Endometrial microvascular endothelial cells (primary cell): ENCODE results near the gene CLEC18B. TPM values are rescaled to one million over a fixed set of nuclear protein-coding genes. Genes with fewer than 3 reads are reported as not detected.
"Not testable (repeated sequence)": the region's sequence is repeated elsewhere in the genome, so short reads cannot be mapped to it uniquely, and the experiment has no call there.

ENCODE experiments used
- in situ Hi-C: cut with HindIII; loops from 2 replicates; pipeline ENCODE4 v1.10.0; 2017; ENCODE audit warnings: low sequenced_read_pairs, low pct_unique_long_range_greater_than_20kb; ENCODE audit errors: inconsistent ontology term
- total RNA-seq: library from RNA; depleted of rRNA; stranded (reverse); fragments of >200 nt; gene quantifications from one replicate; pipeline ENCODE4 v1.2.3, GENCODE V29; 2015; ENCODE audit errors: inconsistent ontology term

CLEC18B gene
- total RNA-seq, 1 donor from 2014 or later: not detected

- in situ Hi-C loops: no loop called here
Measured at GRCh38 chr16:74448990-74449389, 27.7 kb upstream of the CLEC18B start.

- in situ Hi-C loops: no loop called here
Measured at GRCh38 chr16:74447578-74447977, 26.3 kb upstream of the CLEC18B start.

GRCh38 chr16:74446866-74447265 is 25.6 kb upstream of the CLEC18B start:
- in situ Hi-C loops: no loop called here

GRCh38 chr16:74443624-74444346 is 22.5 kb upstream of the CLEC18B start:
- in situ Hi-C loops: not testable (repeated sequence)

- in situ Hi-C loops: no loop called here
Measured at GRCh38 chr16:74439685-74440084, 18.4 kb upstream of the CLEC18B start.

- in situ Hi-C loops: no loop called here
Measured at GRCh38 chr16:74438492-74438979, 17.3 kb upstream of the CLEC18B start.

GRCh38 chr16:74431516-74431915 is 10.2 kb upstream of the CLEC18B start:
- in situ Hi-C loops: no loop called here

- in situ Hi-C loops: not testable (repeated sequence)
Measured at GRCh38 chr16:74430036-74430712, 8.9 kb upstream of the CLEC18B start.

- in situ Hi-C loops: not testable (repeated sequence)
Measured at GRCh38 chr16:74428493-74428892, 7.2 kb upstream of the CLEC18B start.

GRCh38 chr16:74425751-74426150 is 4.5 kb upstream of the CLEC18B start:
- in situ Hi-C loops: not testable (repeated sequence)

GRCh38 chr16:74423721-74424120 is 2.4 kb upstream of the CLEC18B start:
- in situ Hi-C loops: not testable (repeated sequence)

GRCh38 chr16:74422086-74422485 is 808 bp upstream of the CLEC18B start:
- in situ Hi-C loops: not testable (repeated sequence)

- in situ Hi-C loops: not testable (repeated sequence)
Measured at GRCh38 chr16:74421482-74421785, 156 bp upstream of the CLEC18B start.

- in situ Hi-C loops: not testable (repeated sequence)
Measured at GRCh38 chr16:74419811-74420210, 1.5 kb downstream of the CLEC18B start.

- in situ Hi-C loops: not testable (repeated sequence)
Measured at GRCh38 chr16:74417897-74418296, 3.4 kb downstream of the CLEC18B start.

- in situ Hi-C loops: not testable (repeated sequence)
Measured at GRCh38 chr16:74413920-74414319, 7.4 kb downstream of the CLEC18B start.

- in situ Hi-C loops: not testable (repeated sequence)
Measured at GRCh38 chr16:74413485-74413884, 7.8 kb downstream of the CLEC18B start.

- in situ Hi-C loops: not testable (repeated sequence)
Measured at GRCh38 chr16:74412775-74413390, 8.4 kb downstream of the CLEC18B start.

- in situ Hi-C loops: not testable (repeated sequence)
Measured at GRCh38 chr16:74412138-74412774, 9.0 kb downstream of the CLEC18B start.
